ENCODE results near the gene SEMA7A. TPM values are rescaled to one million over a fixed set of nuclear protein-coding genes. Genes with fewer than 3 reads are reported as not detected.

The SEMA7A gene
- total and polyA plus RNA-seq, 9 donors, result 3.8 to 10.4 (median 6.4) TPM

DNA sequence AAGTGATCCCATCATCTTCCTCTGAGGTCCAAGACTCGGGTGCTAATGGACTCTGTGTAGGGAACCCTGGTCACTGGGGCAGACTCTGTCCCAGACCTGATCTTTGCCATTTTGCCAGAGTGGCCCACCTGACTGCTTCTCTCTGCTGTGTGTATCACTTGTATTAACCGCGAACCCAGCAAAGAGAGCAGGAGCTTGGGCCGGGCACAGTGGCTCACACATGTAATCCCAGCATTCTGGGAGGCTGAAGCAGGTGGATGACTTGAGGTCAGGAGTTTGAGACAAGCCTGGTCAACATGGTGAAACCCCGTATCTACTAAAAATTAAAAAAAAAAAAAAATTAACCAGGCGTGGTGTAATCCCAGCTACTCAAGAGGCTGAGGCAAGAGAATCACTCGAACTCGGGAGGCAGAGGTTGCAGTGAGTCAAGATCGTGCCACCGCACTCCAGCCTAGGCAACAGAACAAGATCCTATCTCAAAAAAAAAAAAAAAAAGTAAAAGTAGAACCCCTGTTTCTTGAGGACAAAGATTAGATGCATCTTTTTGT is 33.4 kb downstream of the SEMA7A start:
- peaks cover 6% of the 10 kb centered on the region for H3K27me3 ChIP-seq (ENCODE audit: control insufficient read depth, insufficient read depth, low read length)
- DNase-seq, result no peak
- H3K27ac ChIP-seq (ENCODE audit: low read length), result no peak overlapping the region
- H3K4me1 ChIP-seq (ENCODE audit: control insufficient read depth, insufficient read depth, low read length), result peaks cover 63% of the 10 kb centered on the region
- H3K4me3 ChIP-seq (ENCODE audit: low read length), result no peak overlapping the region
- WGBS (ENCODE audit: insufficient coverage), result 92% methylated on average over 1 of the region's 10 CpGs
- H3K36me3 ChIP-seq (ENCODE audit: control insufficient read depth, insufficient read depth, low read length), result no peaks in the 10 kb centered on the region
- no peaks in the 10 kb centered on the region for H3K9me3 ChIP-seq (replicated peaks; ENCODE audit: control insufficient read depth, low read depth, low read length)

DNA sequence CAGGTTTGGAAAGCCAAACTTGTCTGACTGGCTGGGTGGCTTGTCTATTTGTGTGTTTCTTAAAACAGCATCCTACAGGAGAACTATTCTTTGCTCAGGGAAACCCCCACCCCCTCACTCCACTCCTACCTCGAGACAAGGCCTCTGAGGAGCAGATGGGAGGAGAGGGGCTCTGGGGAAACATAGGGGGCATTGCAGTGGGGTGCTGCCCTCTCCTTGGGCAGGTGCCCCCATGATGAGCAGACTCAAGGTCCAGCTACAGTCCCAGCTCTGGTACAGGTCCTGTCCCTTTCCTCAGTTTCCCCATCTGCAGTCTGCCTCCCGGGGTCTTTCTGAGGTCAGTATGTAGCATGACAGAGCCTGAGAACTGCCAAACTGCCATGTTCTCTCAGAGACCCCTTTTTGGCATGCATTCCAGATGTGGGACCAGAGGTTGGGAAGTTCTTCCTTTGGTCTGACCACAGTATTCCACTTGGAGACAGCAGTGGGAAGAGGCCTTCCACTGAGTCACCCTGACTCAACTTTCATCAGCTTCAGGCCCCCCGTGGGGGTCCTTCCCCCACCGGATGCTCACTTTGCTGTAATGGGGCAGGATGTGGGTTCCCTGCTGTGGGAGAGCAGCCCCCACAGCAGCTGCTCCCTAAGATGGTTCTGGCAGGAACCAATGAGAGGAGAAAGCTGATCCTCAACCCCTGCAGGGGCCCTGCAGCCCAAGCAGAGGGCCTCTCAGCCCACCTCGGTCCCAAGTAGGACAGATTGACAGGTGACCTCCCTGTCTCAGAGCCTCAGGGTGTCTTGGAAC is 34.0 kb downstream of the SEMA7A start:
- WGBS (ENCODE audit: insufficient coverage), result 43% methylated on average over 1 of the region's 5 CpGs
- Histone ChIP-seq H3K27me3 (ENCODE audit: control insufficient read depth, insufficient read depth, low read length) (peaks cover 4% of the 10 kb centered on the region), H3K27ac (ENCODE audit: low read length) (no peak overlapping the region), H3K4me3 (ENCODE audit: low read length) (no peak overlapping the region), H3K4me1 (ENCODE audit: control insufficient read depth, insufficient read depth, low read length) (peaks cover 67% of the 10 kb centered on the region), H3K36me3 (ENCODE audit: control insufficient read depth, insufficient read depth, low read length) (no peaks in the 10 kb centered on the region), H3K9me3 (replicated peaks; ENCODE audit: control insufficient read depth, low read depth, low read length) (no peaks in the 10 kb centered on the region)
- no peak for DNase-seq

DNA sequence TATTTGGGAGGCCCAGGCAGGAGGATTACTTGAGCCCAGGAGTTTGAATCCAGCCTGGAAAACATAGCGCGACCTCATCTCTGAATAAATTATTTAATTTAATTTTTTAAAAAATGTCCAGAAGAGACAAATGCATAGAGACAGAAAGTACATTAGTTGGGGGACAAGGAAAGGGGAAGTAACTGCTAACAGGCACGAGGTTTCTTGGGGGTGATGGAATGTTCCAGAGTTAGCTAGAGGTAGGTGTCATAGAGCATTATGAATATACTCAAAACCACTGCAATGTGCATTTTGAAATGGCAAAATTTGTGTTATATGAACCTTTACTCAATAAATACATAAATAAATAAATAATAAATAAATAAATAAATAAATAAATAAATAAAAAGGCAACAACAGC is 34.7 kb downstream of the SEMA7A start:
- WGBS (ENCODE audit: insufficient coverage), result no CpG with 5 or more reads among the region's 3 CpGs
- H3K27me3 ChIP-seq (ENCODE audit: control insufficient read depth, insufficient read depth, low read length), result peaks cover 3% of the 10 kb centered on the region

DNA sequence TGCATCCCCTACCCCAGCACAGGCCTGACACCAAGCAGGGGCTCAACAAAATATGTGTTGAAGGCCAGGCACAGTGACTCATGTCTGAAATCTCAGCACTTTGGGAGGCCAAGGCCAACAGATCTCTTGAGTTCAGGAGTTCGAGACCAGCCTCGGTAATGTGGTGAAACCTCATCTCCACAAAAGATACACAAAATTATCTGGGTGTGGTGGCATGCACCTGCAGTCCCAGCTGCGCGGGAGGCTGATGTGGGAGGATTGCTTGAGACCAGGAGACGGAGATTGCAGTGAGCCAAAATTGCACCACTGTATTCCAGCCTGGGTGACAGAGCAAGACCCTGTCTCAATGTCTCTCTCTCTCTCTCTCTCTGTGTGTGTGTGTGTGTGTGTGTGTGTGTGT is 35.6 kb downstream of the SEMA7A start:
- WGBS (ENCODE audit: insufficient coverage), result no CpG with 5 or more reads among the region's 5 CpGs
- Histone ChIP-seq H3K4me3 (ENCODE audit: low read length) (no peak overlapping the region), H3K9me3 (replicated peaks; ENCODE audit: control insufficient read depth, low read depth, low read length) (no peaks in the 10 kb centered on the region), H3K4me1 (ENCODE audit: control insufficient read depth, insufficient read depth, low read length) (peaks cover 54% of the 10 kb centered on the region), H3K27ac (ENCODE audit: low read length) (no peak overlapping the region), H3K36me3 (ENCODE audit: control insufficient read depth, insufficient read depth, low read length) (no peaks in the 10 kb centered on the region), H3K27me3 (ENCODE audit: control insufficient read depth, insufficient read depth, low read length) (peaks cover 2% of the 10 kb centered on the region)
- no peak for DNase-seq

More for the DNA sequence above, 34.7 kb downstream of the SEMA7A start:
- no peak for DNase-seq
- no peak overlapping the region for H3K27ac ChIP-seq (ENCODE audit: low read length)
- no peaks in the 10 kb centered on the region for H3K9me3 ChIP-seq (replicated peaks; ENCODE audit: control insufficient read depth, low read depth, low read length)
- H3K36me3 ChIP-seq (ENCODE audit: control insufficient read depth, insufficient read depth, low read length), result no peaks in the 10 kb centered on the region
- H3K4me1 ChIP-seq (ENCODE audit: control insufficient read depth, insufficient read depth, low read length), result peaks cover 62% of the 10 kb centered on the region
- no peak overlapping the region for H3K4me3 ChIP-seq (ENCODE audit: low read length)

DNA sequence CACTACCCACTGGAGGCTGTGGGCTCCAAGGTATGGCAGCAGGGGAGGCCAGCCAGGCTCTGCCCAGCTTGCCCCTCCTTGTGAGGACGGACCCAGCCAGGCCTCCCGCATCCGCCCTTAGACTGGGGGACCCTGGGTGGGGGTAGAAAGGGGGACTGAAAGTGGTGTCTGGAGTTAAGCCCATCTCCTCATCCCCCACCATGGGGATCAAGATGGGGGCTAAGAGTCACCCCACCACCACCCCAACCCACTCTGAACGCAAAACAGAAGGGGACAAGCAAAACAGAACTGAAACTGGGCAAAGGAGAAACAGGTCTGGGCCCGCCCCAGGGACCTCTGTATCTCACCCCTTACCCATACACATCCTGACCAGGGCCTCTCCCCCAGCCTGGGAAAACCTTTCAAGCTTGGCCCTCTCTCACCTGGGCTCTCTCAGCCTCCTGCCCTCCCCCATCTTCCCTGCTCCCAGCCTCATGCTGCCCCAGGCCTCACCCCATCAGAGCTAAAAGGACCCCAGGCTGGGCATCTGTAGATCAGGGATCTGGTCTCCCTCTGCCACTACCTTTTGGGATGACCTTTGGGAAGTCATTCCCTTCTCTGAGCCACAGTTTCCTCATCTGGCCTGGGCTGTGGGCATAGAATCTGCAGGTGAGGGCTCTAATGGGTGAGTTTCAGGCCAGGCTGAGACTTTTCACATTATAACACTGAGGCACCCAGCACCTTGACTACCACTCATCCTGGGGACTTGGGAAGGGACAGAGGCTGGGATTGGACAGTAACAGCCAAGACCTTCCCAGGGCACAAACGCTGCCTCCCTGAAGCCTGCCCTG is 36.3 kb downstream of the SEMA7A start:
- H3K36me3 ChIP-seq (ENCODE audit: control insufficient read depth, insufficient read depth, low read length), result no peaks in the 10 kb centered on the region
- H3K27ac ChIP-seq (ENCODE audit: low read length), result no peak overlapping the region
- no peak overlapping the region for H3K4me3 ChIP-seq (ENCODE audit: low read length)
- H3K4me1 ChIP-seq (ENCODE audit: control insufficient read depth, insufficient read depth, low read length), result peaks cover 53% of the 10 kb centered on the region
- no peaks in the 10 kb centered on the region for H3K9me3 ChIP-seq (replicated peaks; ENCODE audit: control insufficient read depth, low read depth, low read length)
- peaks cover 2% of the 10 kb centered on the region for H3K27me3 ChIP-seq (ENCODE audit: control insufficient read depth, insufficient read depth, low read length)
- 80% methylated on average over 3 of the region's 6 CpGs for WGBS (ENCODE audit: insufficient coverage)
- no peak for DNase-seq

DNA sequence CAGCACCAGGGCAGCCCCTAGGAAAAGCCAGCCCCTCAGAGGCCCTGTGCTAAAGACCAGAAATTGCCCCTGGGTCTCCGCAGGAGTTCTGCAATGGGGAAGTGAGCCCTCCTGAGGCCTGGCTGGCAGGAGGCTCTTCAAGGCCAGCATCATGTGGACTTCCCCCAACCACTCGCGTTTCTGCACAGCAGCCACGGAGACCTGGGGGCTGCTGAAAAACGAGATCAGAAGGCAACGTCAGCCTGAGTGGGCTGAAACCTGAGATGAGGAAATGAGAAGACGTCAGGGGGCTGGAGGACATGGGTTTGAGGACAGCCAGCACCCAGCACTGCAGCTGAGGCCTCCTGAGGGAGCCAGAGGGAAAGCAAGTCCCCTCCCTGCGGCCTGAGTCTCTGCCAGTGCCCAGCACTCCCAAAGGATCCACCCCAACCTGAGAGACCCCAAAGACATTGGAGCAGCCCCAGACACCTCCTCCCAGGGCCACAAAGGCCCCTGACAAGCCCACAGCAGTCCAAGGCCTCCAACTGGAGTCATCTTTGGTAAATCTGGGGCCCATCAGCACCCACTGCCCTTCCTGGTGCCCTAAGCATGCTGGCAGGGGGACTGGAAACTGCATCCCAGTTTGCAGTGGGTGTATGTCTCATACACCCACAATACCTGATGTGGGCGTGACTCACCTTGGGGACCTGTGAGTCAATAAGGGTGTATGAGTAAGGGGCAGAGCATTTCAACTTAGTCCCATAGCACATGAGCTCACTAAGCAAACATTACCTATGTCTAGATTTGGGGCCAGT is 37.1 kb downstream of the SEMA7A start:
- no peaks in the 10 kb centered on the region for H3K36me3 ChIP-seq (ENCODE audit: control insufficient read depth, insufficient read depth, low read length)

DNA sequence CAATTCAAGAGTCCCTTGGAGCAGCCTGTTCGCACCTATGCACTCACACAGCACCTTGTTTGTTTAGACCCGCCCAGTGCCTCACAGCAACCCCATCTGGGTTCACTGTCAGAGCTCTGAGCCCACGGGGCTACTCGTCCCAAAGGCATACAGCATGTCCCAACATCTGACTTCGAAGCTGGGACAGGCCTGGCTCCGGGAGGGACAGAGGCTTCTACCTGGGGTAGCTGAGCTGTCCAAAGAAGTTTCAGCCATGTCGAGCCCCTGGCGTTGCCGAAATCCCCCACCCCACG is 37.7 kb downstream of the SEMA7A start:
- H3K27me3 ChIP-seq (ENCODE audit: control insufficient read depth, insufficient read depth, low read length), result peaks cover 2% of the 10 kb centered on the region
- H3K9me3 ChIP-seq (replicated peaks; ENCODE audit: control insufficient read depth, low read depth, low read length), result no peaks in the 10 kb centered on the region
- DNase-seq, result no peak
- H3K4me3 ChIP-seq (ENCODE audit: low read length), result no peak overlapping the region
- H3K27ac ChIP-seq (ENCODE audit: low read length), result no peak overlapping the region
- H3K36me3 ChIP-seq (ENCODE audit: control insufficient read depth, insufficient read depth, low read length), result no peaks in the 10 kb centered on the region
- WGBS (ENCODE audit: insufficient coverage), result 66% methylated on average over 6 of the region's 10 CpGs
- H3K4me1 ChIP-seq (ENCODE audit: control insufficient read depth, insufficient read depth, low read length), result peaks cover 55% of the 10 kb centered on the region

More for the DNA sequence above, 37.1 kb downstream of the SEMA7A start:
- no peaks in the 10 kb centered on the region for H3K9me3 ChIP-seq (replicated peaks; ENCODE audit: control insufficient read depth, low read depth, low read length)
- 30% methylated on average over 6 of the region's 9 CpGs for WGBS (ENCODE audit: insufficient coverage)
- H3K27me3 ChIP-seq (ENCODE audit: control insufficient read depth, insufficient read depth, low read length), result peaks cover 2% of the 10 kb centered on the region
- H3K27ac ChIP-seq (ENCODE audit: low read length), result no peak overlapping the region
- H3K4me3 ChIP-seq (ENCODE audit: low read length), result no peak overlapping the region
- peaks cover 56% of the 10 kb centered on the region for H3K4me1 ChIP-seq (ENCODE audit: control insufficient read depth, insufficient read depth, low read length)
- DNase-seq, result peak; percentile 43

DNA sequence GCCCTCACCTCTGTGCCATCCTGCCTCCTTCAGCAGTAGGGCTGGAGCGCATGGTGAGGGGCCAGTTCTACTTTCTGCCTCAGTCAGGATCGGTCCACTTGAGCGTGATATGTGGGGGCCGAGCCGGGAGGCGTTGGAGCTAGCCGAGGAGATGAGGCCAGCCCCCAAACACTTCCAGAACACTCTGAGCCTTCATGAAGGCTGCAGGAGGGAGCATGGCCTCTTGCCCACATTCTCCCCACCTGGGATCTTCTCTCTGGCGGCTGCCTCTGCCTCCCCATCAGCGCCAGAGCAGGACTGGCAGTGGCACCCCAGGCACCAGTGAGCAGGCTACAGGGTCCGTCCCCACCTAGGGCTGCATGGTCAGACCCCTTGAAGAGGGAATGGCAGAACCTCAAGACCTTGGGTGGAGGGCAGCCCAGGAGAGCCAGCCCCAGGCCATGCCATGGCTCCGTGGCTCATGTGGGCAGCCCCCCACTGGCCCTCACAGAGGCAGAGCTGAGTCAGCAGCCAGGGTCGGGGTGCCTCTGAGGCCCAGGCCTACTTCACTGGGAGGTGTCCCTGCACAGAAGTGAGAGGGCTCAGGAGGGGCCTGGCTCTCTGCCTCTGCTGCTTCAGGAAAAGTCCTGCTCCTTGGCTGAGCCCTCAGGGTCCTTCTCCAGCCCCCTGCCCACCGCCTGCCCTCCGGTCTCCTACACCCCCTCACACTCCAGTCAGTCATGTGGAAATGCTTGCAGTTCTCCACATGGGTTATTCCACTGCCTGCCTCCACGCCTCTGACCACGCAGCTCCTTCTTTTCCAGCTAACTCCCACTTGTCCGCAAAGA is 38.2 kb downstream of the SEMA7A start:
- Histone ChIP-seq H3K27ac (ENCODE audit: low read length) (no peak overlapping the region), H3K4me3 (ENCODE audit: low read length) (no peak overlapping the region), H3K27me3 (ENCODE audit: control insufficient read depth, insufficient read depth, low read length) (no peaks in the 10 kb centered on the region), H3K36me3 (ENCODE audit: control insufficient read depth, insufficient read depth, low read length) (no peaks in the 10 kb centered on the region), H3K9me3 (replicated peaks; ENCODE audit: control insufficient read depth, low read depth, low read length) (no peaks in the 10 kb centered on the region), H3K4me1 (ENCODE audit: control insufficient read depth, insufficient read depth, low read length) (peaks cover 52% of the 10 kb centered on the region)
- DNase-seq, result no peak
- WGBS (ENCODE audit: insufficient coverage), result 66% methylated on average over 11 of the region's 17 CpGs

DNA sequence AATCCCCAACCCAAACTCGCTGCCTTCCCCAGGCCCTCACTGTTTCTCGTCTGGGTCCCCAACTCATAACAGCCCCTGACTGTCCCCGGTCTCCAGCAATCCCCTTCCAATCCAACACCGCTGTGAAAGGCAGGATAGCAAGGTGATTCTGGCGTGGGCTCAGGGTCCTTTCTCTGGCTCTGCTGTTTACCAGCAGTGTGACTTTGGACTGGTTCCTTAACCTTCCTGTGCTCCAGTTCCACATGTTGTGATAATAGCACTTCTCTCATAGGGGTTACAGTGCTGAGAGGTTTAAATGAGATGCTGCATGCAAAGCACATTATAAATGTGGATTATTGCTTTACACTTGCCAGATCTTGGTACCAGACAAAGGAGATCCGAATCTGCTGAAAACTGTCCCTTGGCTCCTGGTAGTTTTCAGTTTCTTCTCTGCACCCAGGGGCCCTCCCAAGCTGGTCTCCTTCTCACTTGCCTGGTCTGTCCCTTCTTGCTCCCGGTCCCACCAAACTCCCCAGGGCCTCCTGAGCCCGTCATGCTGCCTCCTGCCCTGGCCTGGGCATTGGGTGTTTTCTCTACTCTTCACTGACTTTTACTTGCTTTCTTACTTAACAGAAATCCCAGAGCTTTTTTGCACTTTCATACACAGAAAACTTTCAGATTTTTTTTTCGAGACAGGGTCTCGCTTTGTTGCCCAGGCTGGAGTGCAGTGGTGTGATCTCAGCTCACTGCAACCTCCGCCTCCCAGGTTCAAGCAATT is 39.5 kb downstream of the SEMA7A start:
- WGBS (ENCODE audit: insufficient coverage), result 75% methylated on average over 7 of the region's 11 CpGs
- no peak overlapping the region for H3K27ac ChIP-seq (ENCODE audit: low read length)
- no peaks in the 10 kb centered on the region for H3K36me3 ChIP-seq (ENCODE audit: control insufficient read depth, insufficient read depth, low read length)
- H3K4me3 ChIP-seq (ENCODE audit: low read length), result no peak overlapping the region
- H3K9me3 ChIP-seq (replicated peaks; ENCODE audit: control insufficient read depth, low read depth, low read length), result no peaks in the 10 kb centered on the region
- no peak for DNase-seq
- peaks cover 45% of the 10 kb centered on the region for H3K4me1 ChIP-seq (ENCODE audit: control insufficient read depth, insufficient read depth, low read length)
- H3K27me3 ChIP-seq (ENCODE audit: control insufficient read depth, insufficient read depth, low read length), result peaks cover 4% of the 10 kb centered on the region
